HG02588 (cell line): ENCODE data around the gene CNTFR.
A peak's percentile ranks its signal among the peaks of the same experiment; 100 is the strongest.

Experiments
- ATAC-seq: cut with Tn5 transposase; IDR thresholded peaks from one replicate; pipeline ENCODE4 v1.9.1; 2021; ENCODE audit warnings: mild to moderate bottlenecking, moderate library complexity; ENCODE audit not compliant: unreplicated experiment

Gene CNTFR

GRCh38 chr9:34620061-34620994 lies 30.8 kb upstream of the CNTFR start, which contains the start of gene DCTN3:
TSS of gene DCTN3 (minus strand) at chr9:34620495. CDS start at chr9:34620464, 31 bp downstream.
- ATAC-seq: peak; percentile 98

GRCh38 chr9:34615132-34615531 lies 25.6 kb upstream of the CNTFR start:
- no peak for ATAC-seq

- ATAC-seq: no peak
Observed at GRCh38 chr9:34612788-34613390, 23.4 kb upstream of the CNTFR start.

- peak; percentile 88 for ATAC-seq
Observed at GRCh38 chr9:34611811-34612787, 22.6 kb upstream of the CNTFR start, which contains the start of gene RPP25L. TSS of gene RPP25L (minus strand) at chr9:34612097. CDS start at chr9:34611296, 801 bp downstream.

- no peak for ATAC-seq
Observed at GRCh38 chr9:34611251-34611810, 21.8 kb upstream of the CNTFR start.

GRCh38 chr9:34610434-34611206 lies 21.1 kb upstream of the CNTFR start:
- no peak for ATAC-seq

GRCh38 chr9:34607331-34607730 lies 17.8 kb upstream of the CNTFR start:
- no peak for ATAC-seq

- ATAC-seq: no peak
Observed at GRCh38 chr9:34606905-34607304, 17.4 kb upstream of the CNTFR start.

- ATAC-seq: no peak
Observed at GRCh38 chr9:34606190-34606589, 16.7 kb upstream of the CNTFR start.

- ATAC-seq: peak; percentile 74
Observed at GRCh38 chr9:34603610-34604231, 14.2 kb upstream of the CNTFR start.

GRCh38 chr9:34601937-34602573 lies 12.5 kb upstream of the CNTFR start:
- ATAC-seq: no peak

- ATAC-seq: no peak
Observed at GRCh38 chr9:34600908-34601307, 11.4 kb upstream of the CNTFR start.

- no peak for ATAC-seq
Observed at GRCh38 chr9:34599546-34599945, 10.0 kb upstream of the CNTFR start.

GRCh38 chr9:34594177-34594576 lies 4.7 kb upstream of the CNTFR start:
- no peak for ATAC-seq

- no peak for ATAC-seq
Observed at GRCh38 chr9:34592895-34593601, 3.5 kb upstream of the CNTFR start.

- no peak for ATAC-seq
Observed at GRCh38 chr9:34591917-34592866, 2.7 kb upstream of the CNTFR start.
